AG04449 (cell line): ENCODE results near the gene GLRA3.

Experiments
- CTCF ChIA-PET: fragments of 350-600 bp; formaldehyde crosslinking; extraction: SDS; loops from one replicate; lab custom pipeline; 2021; ENCODE audit warnings: antibody characterized with exemption; lab: Yijun Ruan, JAX
- POLR2A ChIA-PET: fragments of 400-600, 350-600 bp; formaldehyde crosslinking; extraction: SDS; loops from one replicate; lab custom pipeline; 2020; ENCODE audit warnings: antibody characterized with exemption, inconsistent platforms; lab: Yijun Ruan, JAX
- DNase-seq: peaks from one replicate; pipeline ENCODE4 v3.0.0-alpha.2; 2010; ENCODE audit warnings: low read depth, low spot score
- H3K4me3 ChIP-seq: 2 replicates; pipeline ENCODE4 v1.5.1; 2011; ENCODE audit warnings: low read depth, mild to moderate bottlenecking, control low read depth, low read length
- CTCF ChIP-seq: IDR thresholded peaks from one replicate; pipeline ENCODE4 v1.5.1; 2011; ENCODE audit warnings: mild to moderate bottlenecking, moderate library complexity, low read length, control low read depth, inconsistent platforms; ENCODE audit not compliant: insufficient read depth; ENCODE audit errors: missing control alignments

The GLRA3 gene

GRCh38 chr4:174657472-174657871 is 171.6 kb downstream of the GLRA3 start:
- no peak for DNase-seq
- ChIA-PET CTCF (no interaction called here), POLR2A (no interaction called here)
- TF ChIP-seq CTCF = no peak
- no peak overlapping the region for H3K4me3 ChIP-seq

GRCh38 chr4:174654634-174655033 is 174.4 kb downstream of the GLRA3 start:
- DNase-seq = no peak
- TF ChIP-seq CTCF = no peak
- ChIA-PET CTCF (no interaction called here), POLR2A (no interaction called here)
- H3K4me3 ChIP-seq = no peak overlapping the region

- ChIA-PET POLR2A (no interaction called here), CTCF (no interaction called here)
- no peak for TF ChIP-seq CTCF
- H3K4me3 ChIP-seq = no peak overlapping the region
- DNase-seq = no peak
Measured at GRCh38 chr4:174650711-174651355, 178.2 kb downstream of the GLRA3 start.

GRCh38 chr4:174648812-174649211 is 180.2 kb downstream of the GLRA3 start:
- CTCF ChIA-PET = interaction anchor here (0.9 to 1.1 kb wide), 2 partner anchors 66 to 93 kb away, joined by 3 read pairs; no protein-coding TSS in a partner anchor
- H3K4me3 ChIP-seq = no peak overlapping the region
- DNase-seq = no peak
- no peak for TF ChIP-seq CTCF
- POLR2A ChIA-PET = no interaction called here

GRCh38 chr4:174646326-174646725 is 182.7 kb downstream of the GLRA3 start:
- ChIA-PET POLR2A (no interaction called here), CTCF (no interaction called here)
- no peak for TF ChIP-seq CTCF
- DNase-seq = no peak
- no peak overlapping the region for H3K4me3 ChIP-seq

- H3K4me3 ChIP-seq = no peak overlapping the region
- DNase-seq = no peak
- no peak for TF ChIP-seq CTCF
- CTCF ChIA-PET = no interaction called here
- POLR2A ChIA-PET = no interaction called here
Measured at GRCh38 chr4:174640146-174640545, 188.9 kb downstream of the GLRA3 start.
